GM18909 (cell line): ENCODE data around the gene TTC19.
"Not testable (repeated sequence)": the region's sequence is repeated elsewhere in the genome, so short reads cannot be mapped to it uniquely, and the experiment has no call there.

ENCODE experiments used
- ATAC-seq: cut with Tn5 transposase; IDR thresholded peaks from one replicate; pipeline ENCODE4 v1.9.1; 2021; ENCODE audit warnings: mild to moderate bottlenecking; ENCODE audit not compliant: unreplicated experiment, poor library complexity

The TTC19 gene

GRCh38 chr17:15972497-15972951 is 27.1 kb upstream of the TTC19 start:
- ATAC-seq = no peak

GRCh38 chr17:15973016-15973415 is 26.6 kb upstream of the TTC19 start:
- ATAC-seq = no peak

GRCh38 chr17:15973834-15974233 is 25.8 kb upstream of the TTC19 start:
- no peak for ATAC-seq

- ATAC-seq = no peak
Measured at GRCh38 chr17:15977894-15978293, 21.7 kb upstream of the TTC19 start.

- no peak for ATAC-seq
Measured at GRCh38 chr17:15978606-15979005, 21.0 kb upstream of the TTC19 start.

GRCh38 chr17:15979013-15979412 is 20.6 kb upstream of the TTC19 start:
- ATAC-seq = not testable (repeated sequence)

GRCh38 chr17:15981208-15981607 is 18.4 kb upstream of the TTC19 start:
- peak; percentile 76 for ATAC-seq

GRCh38 chr17:15981646-15982580 is 17.7 kb upstream of the TTC19 start:
- no peak for ATAC-seq

GRCh38 chr17:15996322-15996721 is 3.3 kb upstream of the TTC19 start:
- no peak for ATAC-seq

GRCh38 chr17:15998031-15998562 is 1.5 kb upstream of the TTC19 start:
- no peak for ATAC-seq

- peak; percentile 46 for ATAC-seq
Measured at GRCh38 chr17:15999974-16000827, 577 bp downstream of the TTC19 start.

GRCh38 chr17:16001226-16001897 is 1.7 kb downstream of the TTC19 start:
- no peak for ATAC-seq

- ATAC-seq = no peak
Measured at GRCh38 chr17:16002708-16003260, 3.2 kb downstream of the TTC19 start.

GRCh38 chr17:16003841-16004240 is 4.2 kb downstream of the TTC19 start:
- no peak for ATAC-seq

GRCh38 chr17:16005636-16006035 is 6.0 kb downstream of the TTC19 start:
- ATAC-seq = no peak

- ATAC-seq = no peak
Measured at GRCh38 chr17:16007439-16007838, 7.8 kb downstream of the TTC19 start.

GRCh38 chr17:16013943-16014407 is 14.4 kb downstream of the TTC19 start:
- ATAC-seq = no peak

- ATAC-seq = no peak
Measured at GRCh38 chr17:16019347-16019746, 19.7 kb downstream of the TTC19 start.

GRCh38 chr17:16023881-16024280 is 24.3 kb downstream of the TTC19 start:
- no peak for ATAC-seq

- ATAC-seq = no peak
Measured at GRCh38 chr17:16025202-16025601, 25.6 kb downstream of the TTC19 start.
